Peyer's patch (tissue), 4 donors: ENCODE data around the gene ICAM5.

ENCODE experiments used
- POLR2A ChIP-seq, 2 donors: fragments of 450-650 bp; IDR thresholded peaks; one replicate each; pipeline ENCODE4 v1.5.1; 2017; ENCODE audit warnings: antibody characterized with exemption in 2 of 2, mild to moderate bottlenecking in 2 of 2, moderate library complexity in 2 of 2
- TF ChIP-seq, protein P1 (sequence below), 6 experiments: fragments of 450-650 bp in 4 of 6; fragments of 200-600 bp in 2 of 6; sonication (generic) in 1 of 6; IDR thresholded peaks; one replicate each; pipeline ENCODE4 v1.5.1; 2017 to 2019; ENCODE audit warnings: antibody characterized with exemption in 6 of 6, mild to moderate bottlenecking in 3 of 6, moderate library complexity in 1 of 6

DNA sequence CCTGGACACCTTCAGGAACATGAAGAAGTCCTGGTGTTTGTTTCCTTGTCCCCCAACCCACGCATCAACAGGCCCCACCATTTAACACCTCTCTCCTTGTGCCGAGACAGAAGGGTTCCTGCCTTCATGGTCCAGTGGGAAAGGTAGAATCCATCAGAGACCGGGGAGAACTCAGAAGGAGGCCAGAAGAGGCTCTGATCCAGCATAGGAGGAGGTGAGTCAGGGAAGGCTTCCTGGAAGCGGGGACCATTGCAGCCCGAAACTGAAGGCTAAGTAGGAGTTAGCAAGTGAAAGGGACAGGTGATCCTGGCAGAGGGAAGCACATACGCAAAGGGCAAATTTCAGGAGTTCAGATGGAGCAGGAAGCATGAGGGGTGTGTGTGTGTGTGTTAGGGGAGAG lies 49.2 kb downstream of the ICAM5 start:
- TF ChIP-seq, protein P1, sequence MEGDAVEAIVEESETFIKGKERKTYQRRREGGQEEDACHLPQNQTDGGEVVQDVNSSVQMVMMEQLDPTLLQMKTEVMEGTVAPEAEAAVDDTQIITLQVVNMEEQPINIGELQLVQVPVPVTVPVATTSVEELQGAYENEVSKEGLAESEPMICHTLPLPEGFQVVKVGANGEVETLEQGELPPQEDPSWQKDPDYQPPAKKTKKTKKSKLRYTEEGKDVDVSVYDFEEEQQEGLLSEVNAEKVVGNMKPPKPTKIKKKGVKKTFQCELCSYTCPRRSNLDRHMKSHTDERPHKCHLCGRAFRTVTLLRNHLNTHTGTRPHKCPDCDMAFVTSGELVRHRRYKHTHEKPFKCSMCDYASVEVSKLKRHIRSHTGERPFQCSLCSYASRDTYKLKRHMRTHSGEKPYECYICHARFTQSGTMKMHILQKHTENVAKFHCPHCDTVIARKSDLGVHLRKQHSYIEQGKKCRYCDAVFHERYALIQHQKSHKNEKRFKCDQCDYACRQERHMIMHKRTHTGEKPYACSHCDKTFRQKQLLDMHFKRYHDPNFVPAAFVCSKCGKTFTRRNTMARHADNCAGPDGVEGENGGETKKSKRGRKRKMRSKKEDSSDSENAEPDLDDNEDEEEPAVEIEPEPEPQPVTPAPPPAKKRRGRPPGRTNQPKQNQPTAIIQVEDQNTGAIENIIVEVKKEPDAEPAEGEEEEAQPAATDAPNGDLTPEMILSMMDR (IDR thresholded peaks at IDR 0.05), result no peak
- no peak for TF ChIP-seq POLR2A (IDR thresholded peaks at IDR 0.05)
